ENCODE results near the gene HS3ST6.

- TF ChIP-seq EZH2 (IDR thresholded peaks at IDR 0.05; ENCODE audit: borderline replicate concordance, low read depth, low read length, severe bottlenecking) = no peak
- no peak for TF ChIP-seq POLR2A (IDR thresholded peaks at IDR 0.05; ENCODE audit: low read depth, low read length)
- TF ChIP-seq, protein P1, sequence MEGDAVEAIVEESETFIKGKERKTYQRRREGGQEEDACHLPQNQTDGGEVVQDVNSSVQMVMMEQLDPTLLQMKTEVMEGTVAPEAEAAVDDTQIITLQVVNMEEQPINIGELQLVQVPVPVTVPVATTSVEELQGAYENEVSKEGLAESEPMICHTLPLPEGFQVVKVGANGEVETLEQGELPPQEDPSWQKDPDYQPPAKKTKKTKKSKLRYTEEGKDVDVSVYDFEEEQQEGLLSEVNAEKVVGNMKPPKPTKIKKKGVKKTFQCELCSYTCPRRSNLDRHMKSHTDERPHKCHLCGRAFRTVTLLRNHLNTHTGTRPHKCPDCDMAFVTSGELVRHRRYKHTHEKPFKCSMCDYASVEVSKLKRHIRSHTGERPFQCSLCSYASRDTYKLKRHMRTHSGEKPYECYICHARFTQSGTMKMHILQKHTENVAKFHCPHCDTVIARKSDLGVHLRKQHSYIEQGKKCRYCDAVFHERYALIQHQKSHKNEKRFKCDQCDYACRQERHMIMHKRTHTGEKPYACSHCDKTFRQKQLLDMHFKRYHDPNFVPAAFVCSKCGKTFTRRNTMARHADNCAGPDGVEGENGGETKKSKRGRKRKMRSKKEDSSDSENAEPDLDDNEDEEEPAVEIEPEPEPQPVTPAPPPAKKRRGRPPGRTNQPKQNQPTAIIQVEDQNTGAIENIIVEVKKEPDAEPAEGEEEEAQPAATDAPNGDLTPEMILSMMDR (IDR thresholded peaks at IDR 0.05; ENCODE audit: extremely low read depth in 1 of 2, insufficient read depth in 1 of 2, low read depth in 1 of 2, low read length in 2 of 2) = no peak
- TF ChIP-seq GATA2 (IDR thresholded peaks at IDR 0.05; ENCODE audit: insufficient read depth, insufficient read length, low read depth, low read length) = no peak
- no peak for TF ChIP-seq POLR2AphosphoS5 (IDR thresholded peaks at IDR 0.05; ENCODE audit: insufficient read depth, low read depth, low read length)
Measured at GRCh38 chr16:1914988-1915387, 3.2 kb downstream of the HS3ST6 start.
